GM12878 (cell line): ENCODE results near the gene GPR68. TPM values are rescaled to one million over a fixed set of nuclear protein-coding genes. Genes with fewer than 3 reads are reported as not detected.

ENCODE experiments used
- ATAC-seq: fragments of 200-7000 bp; cut with Tn5 transposase; 3 replicates; pipeline ENCODE4 v1.9.1; 2020; ENCODE audit warnings: mild to moderate bottlenecking, moderate library complexity
- BruUV-seq: library from RNA; stranded (reverse); fragments of 400-500 nt; replicated peaks from 2 replicates; lab custom pipeline; 2021; lab: Mats Ljungman, UMichigan
- CTCF ChIA-PET: fragments of 300-600 bp; sonication (Branson Sonifier 250); formaldehyde crosslinking; extraction: SDS; loops from one replicate; lab custom pipeline; 2021; ENCODE audit warnings: inconsistent platforms; lab: Yijun Ruan, JAX
- POLR2A ChIA-PET: fragments of 350-600 bp; formaldehyde crosslinking; extraction: SDS; loops from one replicate; lab custom pipeline; 2021; ENCODE audit warnings: inconsistent platforms; lab: Charles Lee
- RAD21 ChIA-PET: fragments of 300-600 bp; sonication (Branson Sonifier 250); formaldehyde crosslinking; loops from one replicate; lab custom pipeline; 2023; ENCODE audit warnings: antibody characterized with exemption; ENCODE audit not compliant: unreplicated experiment; lab: Charles Lee
- SMC1A ChIA-PET: fragments of 300-600 bp; sonication (Branson Sonifier 250); formaldehyde crosslinking; loops from one replicate; lab custom pipeline; 2023; ENCODE audit not compliant: unreplicated experiment, uncharacterized antibody; lab: Charles Lee
- DNase-seq: peaks from one replicate; pipeline ENCODE4 v3.0.0-alpha.2; 2011; ENCODE audit warnings: low read depth, low spot score
- FAIRE-seq: peaks from 3 replicates; lab custom pipeline; 2011; peaks lifted over from hg19 to GRCh38; lab: Jason Lieb, UNC
- H2AFZ ChIP-seq: 2 replicates; pipeline ENCODE4 v1.6.0; 2011; ENCODE audit warnings: low read depth, low read length, control low read depth; ENCODE audit not compliant: control insufficient read depth
- H3K27ac ChIP-seq: 2 replicates; pipeline ENCODE4 v1.5.1; 2011; ENCODE audit warnings: control low read depth; ENCODE audit not compliant: control insufficient read depth, insufficient read depth
- H3K27me3 ChIP-seq, 2 experiments: replicated peaks in 1 of 2; 2 replicates each; pipeline versions ENCODE4 v1.6.0 to v1.6.1; 2011; ENCODE audit warnings: low read length in 1 of 2; ENCODE audit not compliant: control insufficient read depth in 2 of 2, insufficient read depth in 2 of 2
- H3K36me3 ChIP-seq, 2 experiments: 2 replicates each; pipeline ENCODE4 v1.5.1; 2011; ENCODE audit warnings: low read length in 1 of 2; ENCODE audit not compliant: control insufficient read depth in 2 of 2, insufficient read depth in 2 of 2
- H3K4me1 ChIP-seq: 2 replicates; pipeline ENCODE4 v1.6.1; 2011; ENCODE audit warnings: mild to moderate bottlenecking, low read length, moderate library complexity, mixed read lengths; ENCODE audit not compliant: control insufficient read depth, insufficient read depth
- H3K4me2 ChIP-seq: 2 replicates; pipeline ENCODE4 v1.6.0; 2011; ENCODE audit warnings: control low read depth; ENCODE audit not compliant: control insufficient read depth, insufficient read depth
- H3K4me3 ChIP-seq: fragments of 200-600 bp; sonication (generic); 2 replicates; pipeline ENCODE4 v1.5.1; 2016
- H3K79me2 ChIP-seq: 2 replicates; pipeline ENCODE4 v1.6.0; 2011; ENCODE audit warnings: low read length; ENCODE audit not compliant: control insufficient read depth, insufficient read depth
- H3K9ac ChIP-seq: 2 replicates; pipeline ENCODE4 v1.8.0; 2011; ENCODE audit warnings: low read length, control low read depth, mixed read lengths; ENCODE audit not compliant: control insufficient read depth, insufficient read depth
- H3K9me3 ChIP-seq: replicated peaks from 3 replicates; pipeline ENCODE4 v1.5.1; 2011; ENCODE audit warnings: mild to moderate bottlenecking, low read length; ENCODE audit not compliant: control insufficient read depth, insufficient read depth
- H4K20me1 ChIP-seq: 2 replicates; pipeline ENCODE4 v1.6.0; 2011; ENCODE audit not compliant: control insufficient read depth, insufficient read depth
- BCL3 ChIP-seq: IDR thresholded peaks from 2 replicates; pipeline ENCODE4 v1.6.1; 2011; ENCODE audit warnings: borderline replicate concordance, low read depth, mild to moderate bottlenecking, moderate library complexity, low read length; ENCODE audit not compliant: insufficient read depth, poor library complexity, severe bottlenecking
- CBX5 ChIP-seq: sonication (generic); IDR thresholded peaks from 2 replicates; pipeline ENCODE4 v1.6.1; 2016; ENCODE audit warnings: low read depth, moderate library complexity, mild to moderate bottlenecking, inconsistent platforms
- E2F8 ChIP-seq: fragments of 450-650 bp; IDR thresholded peaks from 2 replicates; pipeline ENCODE4 v1.6.1; 2018; ENCODE audit warnings: mild to moderate bottlenecking, low read depth, moderate library complexity; ENCODE audit not compliant: partially characterized antibody
- FOS ChIP-seq: IDR thresholded peaks from 3 replicates; pipeline ENCODE4 v1.6.1; 2011; ENCODE audit warnings: borderline replicate concordance; ENCODE audit not compliant: insufficient read length; ENCODE audit errors: extremely low read depth
- FOXM1 ChIP-seq: IDR thresholded peaks from 2 replicates; pipeline ENCODE4 v1.6.1; 2012; ENCODE audit warnings: low read depth, mild to moderate bottlenecking, inconsistent platforms, low read length, moderate library complexity
- MTA3 ChIP-seq: IDR thresholded peaks from 2 replicates; pipeline ENCODE4 v1.6.1; 2012; ENCODE audit warnings: low read length, inconsistent platforms, borderline replicate concordance
- NFIC ChIP-seq: IDR thresholded peaks from 2 replicates; pipeline ENCODE4 v1.6.1; 2012; ENCODE audit warnings: low read depth, mild to moderate bottlenecking, inconsistent platforms, low read length, moderate library complexity
- NR2C2 ChIP-seq: IDR thresholded peaks from 2 replicates; pipeline ENCODE4 v1.6.1; 2011; ENCODE audit warnings: borderline replicate concordance, low read depth; ENCODE audit not compliant: control insufficient read depth, insufficient read length
- PAX5 ChIP-seq: IDR thresholded peaks from 2 replicates; pipeline ENCODE4 v1.6.1; 2011; ENCODE audit warnings: low read depth, low read length, borderline replicate concordance
- RUNX3 ChIP-seq: IDR thresholded peaks from 2 replicates; pipeline ENCODE4 v1.6.1; 2012; ENCODE audit warnings: low read length, inconsistent platforms
- SREBF2 ChIP-seq: IDR thresholded peaks from 2 replicates; pipeline ENCODE4 v1.6.1; 2012; ENCODE audit warnings: mild to moderate bottlenecking, low read length
- ZNF24 ChIP-seq: fragments of 450-650 bp; IDR thresholded peaks from 2 replicates; pipeline ENCODE4 v1.6.1; 2017; ENCODE audit warnings: antibody characterized with exemption, mild to moderate bottlenecking
- WGBS: methylation state at CpG from one replicate; pipeline ENCODE4 v1.1.6; 2016; ENCODE audit warnings: low lambda C conversion rate; ENCODE audit not compliant: insufficient replicate concordance, insufficient coverage; ENCODE audit errors: missing lambda C conversion rate; 5-methylcytosine and 5-hydroxymethylcytosine counted together
- in situ Hi-C: fragments of 300-500 bp; cut with MboI; formaldehyde crosslinking; loops from 9 replicates; pipeline ENCODE4 v1.14.3; 2018; ENCODE audit warnings: mixed read lengths
- intact Hi-C: fragments of 100-400 bp; cut with micrococcal nuclease; formaldehyde crosslinking; loops from one replicate; pipeline ENCODE4 v1.14.2; 2022; ENCODE audit not compliant: unreplicated experiment
- polyA plus RNA-seq, 11 experiments: library from polyadenylated mRNA; depleted of rRNA in 4 of 11; unstranded in 6 of 11; stranded (reverse) in 5 of 11; fragments of >200 nt; fragmentation: Nextera tagmentation in 4 of 11; fragmentation: Illumina TruSeq in 1 of 11; extraction: Ambion mirVana in 4 of 11; extraction: Trizol in 1 of 11; gene quantifications; 1 replicate in 1 of 11; 2 replicates in 10 of 11; pipeline versions ENCODE4 v1.2.1 to v1.2.3, GENCODE V29; 2011 to 2016; ENCODE audit warnings: inconsistent platforms in 2 of 11, missing spikeins in 2 of 11, low read depth in 1 of 11
- total RNA-seq, 4 experiments: library from RNA; depleted of rRNA in 3 of 4; stranded (reverse); fragments of >200 nt in 3 of 4; fragmentation: Illumina TruSeq in 1 of 4; extraction: Trizol in 1 of 4; gene quantifications; 2 replicates each; pipeline versions ENCODE4 v1.2.1 to v1.2.3, GENCODE V29; 2013 to 2021
- TF ChIP-seq, protein P1 (sequence below): fragments of 450-650 bp; IDR thresholded peaks from 2 replicates; pipeline ENCODE4 v1.6.1; 2018; ENCODE audit warnings: borderline replicate concordance, mild to moderate bottlenecking; ENCODE audit not compliant: partially characterized antibody

GPR68 gene
- total and polyA plus RNA-seq, 10 of the 15 experiments (the other 5 are each of a cell fraction or from before 2014, with no cell fraction given), result 0.06 to 3.4 (median 1.8) TPM

DNA sequence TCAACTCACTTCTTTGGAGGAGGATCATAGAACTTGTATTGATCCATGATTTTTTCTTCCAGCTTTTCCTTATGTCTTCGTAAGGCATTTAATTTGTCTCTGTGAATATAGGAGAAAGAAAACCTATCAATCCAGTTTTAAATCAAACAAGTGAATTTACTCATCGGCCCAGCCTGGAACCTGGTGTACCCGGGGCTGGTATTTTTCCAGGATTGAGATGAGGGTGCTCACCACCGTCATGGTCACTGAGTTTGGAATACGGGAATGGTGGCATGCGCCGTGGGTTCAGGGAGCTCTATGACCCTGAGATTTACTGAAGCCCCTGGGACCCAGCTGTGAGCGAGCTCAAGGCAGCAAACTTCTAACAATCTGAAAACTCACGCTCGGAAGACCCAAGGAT, 46.5 kb upstream of the GPR68 start:
- no peak for DNase-seq
- H3K79me2 ChIP-seq, result no peaks in the 10 kb centered on the region
- H3K4me3 ChIP-seq, result no peak overlapping the region
- FAIRE-seq, result no peak
- H3K9me3 ChIP-seq, result no peaks in the 10 kb centered on the region
- no TSS peak for BruUV-seq
- H3K36me3 ChIP-seq, result peaks cover 45 to 50% of the 10 kb centered on the region in 2 experiments; a peak in 3 of 4 replicates
- H3K27me3 ChIP-seq, result no peaks in the 10 kb centered on the region
- CTCF ChIA-PET, result interaction anchor here (11.1 kb wide), 1 partner anchor 115 kb away, joined by 211 read pairs; no protein-coding TSS in a partner anchor
- RAD21 ChIA-PET, result interaction anchor here (1.2 kb wide), 2 partner anchors 9 to 114 kb away, joined by 4 read pairs; no protein-coding TSS in a partner anchor
- ATAC-seq, result no peak
- in situ Hi-C loops (no loop called here), intact Hi-C loops (no loop called here)
- no peak overlapping the region for H3K27ac ChIP-seq
- no peak overlapping the region for H3K4me2 ChIP-seq
- no peak overlapping the region for H2AFZ ChIP-seq
- SMC1A ChIA-PET, result interaction anchor here (0.6 to 1.3 kb wide), 4 partner anchors 111 to 185 kb away, joined by 3 to 6 read pairs (median 3); no protein-coding TSS in a partner anchor
- no peak overlapping the region for H3K9ac ChIP-seq
- H4K20me1 ChIP-seq, result peaks cover 2% of the 10 kb centered on the region; the same call in 1 of the 2 replicates
- WGBS, result 96% methylated on average over 10 of the region's 10 CpGs
- POLR2A ChIA-PET, result interaction anchor here (0.6 kb wide), 1 partner anchor 207 kb away, joined by 3 read pairs; no protein-coding TSS in a partner anchor
- H3K4me1 ChIP-seq, result no peaks in the 10 kb centered on the region
- TF ChIP-seq CBX5 (no peak), SREBF2 (no peak), PAX5 (no peak), FOS (no peak), NFIC (no peak), ZNF24 (no peak), NR2C2 (no peak), FOXM1 (no peak), RUNX3 (no peak), MTA3 (no peak), E2F8 (no peak), BCL3 (no peak)
- TF ChIP-seq, protein P1, sequence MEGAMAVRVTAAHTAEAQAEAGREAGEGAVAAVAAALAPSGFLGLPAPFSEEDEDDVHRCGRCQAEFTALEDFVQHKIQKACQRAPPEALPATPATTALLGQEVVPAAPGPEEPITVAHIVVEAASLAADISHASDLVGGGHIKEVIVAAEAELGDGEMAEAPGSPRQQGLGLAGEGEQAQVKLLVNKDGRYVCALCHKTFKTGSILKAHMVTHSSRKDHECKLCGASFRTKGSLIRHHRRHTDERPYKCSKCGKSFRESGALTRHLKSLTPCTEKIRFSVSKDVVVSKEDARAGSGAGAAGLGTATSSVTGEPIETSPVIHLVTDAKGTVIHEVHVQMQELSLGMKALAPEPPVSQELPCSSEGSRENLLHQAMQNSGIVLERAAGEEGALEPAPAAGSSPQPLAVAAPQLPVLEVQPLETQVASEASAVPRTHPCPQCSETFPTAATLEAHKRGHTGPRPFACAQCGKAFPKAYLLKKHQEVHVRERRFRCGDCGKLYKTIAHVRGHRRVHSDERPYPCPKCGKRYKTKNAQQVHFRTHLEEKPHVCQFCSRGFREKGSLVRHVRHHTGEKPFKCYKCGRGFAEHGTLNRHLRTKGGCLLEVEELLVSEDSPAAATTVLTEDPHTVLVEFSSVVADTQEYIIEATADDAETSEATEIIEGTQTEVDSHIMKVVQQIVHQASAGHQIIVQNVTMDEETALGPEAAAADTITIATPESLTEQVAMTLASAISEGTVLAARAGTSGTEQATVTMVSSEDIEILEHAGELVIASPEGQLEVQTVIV, result no peak
